GM12892 (cell line): ENCODE data around the gene ZBTB33.

ENCODE experiments used
- POLR2A ChIP-seq: IDR thresholded peaks from 2 replicates; pipeline ENCODE4 v1.6.1; 2011; ENCODE audit warnings: low read depth, low read length, control low read depth
- POLR2AphosphoS5 ChIP-seq: IDR thresholded peaks from 2 replicates; pipeline ENCODE4 v1.6.1; 2011; ENCODE audit warnings: low read depth, low read length, control low read depth

DNA sequence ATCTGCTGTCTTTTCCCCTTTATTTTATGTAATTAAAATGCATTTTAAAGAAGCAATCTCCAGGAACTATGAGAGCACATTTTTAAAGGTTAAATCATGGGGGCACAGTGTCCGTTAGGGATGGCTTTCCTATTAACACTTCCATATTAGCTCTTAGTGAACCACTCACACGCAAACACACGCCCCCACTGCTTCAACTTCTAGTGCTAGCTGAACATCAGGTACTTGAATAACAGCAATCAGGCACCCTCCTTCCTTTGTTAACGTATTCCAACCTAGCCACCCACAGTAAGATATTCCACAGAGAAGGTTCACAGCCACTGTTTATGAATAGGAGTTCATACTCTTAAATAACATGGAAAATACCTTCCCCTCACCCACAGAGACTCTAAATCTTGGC, 51.3 kb downstream of the ZBTB33 start:
- TF ChIP-seq POLR2AphosphoS5 (no peak), POLR2A (no peak)
